Posterior vena cava (tissue), 2 donors: ENCODE data around the gene GLS. TPM values are rescaled to one million over a fixed set of nuclear protein-coding genes. Genes with fewer than 3 reads are reported as not detected.
"Not testable (repeated sequence)": the region's sequence is repeated elsewhere in the genome, so short reads cannot be mapped to it uniquely, and the experiment has no call there.

ENCODE experiments used
- DNase-seq: peaks from one replicate; pipeline ENCODE4 v3.0.0-alpha.2; 2020; ENCODE audit warnings: low spot score
- intact Hi-C, 2 donors: fragments of 100-400 bp; cut with DNase I; formaldehyde crosslinking; loops; one replicate each; pipeline versions ENCODE4 v1.14.1 to v1.14.2; 2022 to 2023
- long read RNA-seq, 2 donors: library from polyadenylated mRNA; unstranded; transcript quantifications; one replicate each; pipeline ENCODE4 v2.0.0, GENCODE V29; 2020 to 2021
- total RNA-seq, 2 donors: library from RNA; stranded (reverse); fragmentation: NEBNext Ultra II Directional; extraction: Animal tissue kit (Norgen Biotek cat#: 25700); gene quantifications; one replicate each; pipeline ENCODE4 v1.2.1, GENCODE V29; 2021
- donor health status: DM: yes; HTN: yes; CAD: no.
- donor health status: DM: yes; HTN: yes; CAD: no.

Gene GLS
- total RNA-seq = 100 to 1,000 TPM; 231 to 237 TPM
- long read RNA-seq, donor 1, full-length matches to known transcripts = 18 of 42 reads
- long read RNA-seq, donor 1, partial matches to known transcripts = 11 of 42 reads
- long read RNA-seq, donor 1, other reads (novel, unspliced or antisense) = 13 of 42 reads
- long read RNA-seq, donor 2, partial matches to known transcripts = 3 of 8 reads
- long read RNA-seq, donor 2, other reads (novel, unspliced or antisense) = 5 of 8 reads

GRCh38 chr2:190880378-190881083, at the start of gene GLS:
Gene GLS, plus strand, starts transcription at chr2:190880821. Its CDS starts 264 bp downstream, at chr2:190881085.
- intact Hi-C loops = no loop called here
- DNase-seq = peak; percentile 99

GRCh38 chr2:190831941-190832340, 48.7 kb upstream of the GLS start:
- no peak for DNase-seq
- intact Hi-C loops = loop anchor here in 1 of 2 donors (2.0 kb wide), 1 partner anchor 63 kb away; no protein-coding TSS in a partner anchor

GRCh38 chr2:190834890-190835208, 45.8 kb upstream of the GLS start:
- DNase-seq = no peak
- intact Hi-C loops = no loop called here

- intact Hi-C loops = no loop called here
- DNase-seq = peak; percentile 84
These were observed 45.2 kb upstream of the GLS start for GRCh38 chr2:190835303-190835930.

- intact Hi-C loops = no loop called here
- no peak for DNase-seq
These were observed 43.9 kb upstream of the GLS start for GRCh38 chr2:190836767-190837166.

- intact Hi-C loops = no loop called here
- no peak for DNase-seq
These were observed 43.2 kb upstream of the GLS start for GRCh38 chr2:190837420-190837819.

- no peak for DNase-seq
- intact Hi-C loops = no loop called here
These were observed 42.7 kb upstream of the GLS start for GRCh38 chr2:190837952-190838361.

GRCh38 chr2:190838492-190838910, 42.1 kb upstream of the GLS start:
- DNase-seq = no peak
- intact Hi-C loops = no loop called here

GRCh38 chr2:190840569-190841172, 40.0 kb upstream of the GLS start:
- intact Hi-C loops = no loop called here
- no peak for DNase-seq

GRCh38 chr2:190841707-190842505, 38.7 kb upstream of the GLS start:
- DNase-seq = no peak
- intact Hi-C loops = no loop called here

GRCh38 chr2:190842606-190843104, 38.0 kb upstream of the GLS start:
- DNase-seq = no peak
- intact Hi-C loops = no loop called here

GRCh38 chr2:190843890-190844699, 36.5 kb upstream of the GLS start:
- intact Hi-C loops = no loop called here
- no peak for DNase-seq

GRCh38 chr2:190844700-190845401, 35.8 kb upstream of the GLS start:
- intact Hi-C loops = no loop called here
- DNase-seq = no peak

GRCh38 chr2:190846746-190847145, 33.9 kb upstream of the GLS start:
- intact Hi-C loops = no loop called here
- DNase-seq = no peak

- no peak for DNase-seq
- intact Hi-C loops = no loop called here
These were observed 33.0 kb upstream of the GLS start for GRCh38 chr2:190847504-190848081.

- DNase-seq = no peak
- intact Hi-C loops = no loop called here
These were observed 30.8 kb upstream of the GLS start for GRCh38 chr2:190849774-190850173.

- DNase-seq, intact Hi-C loops: not testable (repeated sequence)
These were observed 27.6 kb upstream of the GLS start for GRCh38 chr2:190853022-190853421.
